HEK293 (cell line): ENCODE measurements around the gene SLC6A3.

Experiments
- CTCF ChIA-PET: fragments of 350-600 bp; formaldehyde crosslinking; extraction: SDS; loops from one replicate; lab custom pipeline; 2021; ENCODE audit warnings: antibody characterized with exemption; lab: Yijun Ruan, JAX
- POLR2A ChIA-PET: fragments of 300-600 bp; formaldehyde crosslinking; extraction: SDS; loops from one replicate; lab custom pipeline; 2020; ENCODE audit warnings: antibody characterized with exemption, inconsistent platforms; lab: Yijun Ruan, JAX
- H3K27ac ChIP-seq: fragments of 200-500 bp; sonication (Bioruptor generic); 2 replicates; pipeline ENCODE4 v1.5.1; 2014; ENCODE audit warnings: low read depth, low read length, control low read depth, inconsistent platforms; ENCODE audit errors: extremely low read depth
- H3K36me3 ChIP-seq, 2 experiments: fragments of 200-500 bp in 1 of 2; sonication (Bioruptor generic) in 1 of 2; 1 replicate in 1 of 2; 2 replicates in 1 of 2; pipeline ENCODE4 v1.5.1; 2014 to 2017; ENCODE audit warnings: inconsistent platforms in 2 of 2, low read length in 2 of 2; ENCODE audit not compliant: control insufficient read depth in 2 of 2, insufficient read depth in 1 of 2
- H3K4me1 ChIP-seq: fragments of 200-500 bp; sonication (Bioruptor generic); 2 replicates; pipeline ENCODE4 v1.5.1; 2014; ENCODE audit warnings: mild to moderate bottlenecking, low read length, inconsistent platforms; ENCODE audit not compliant: control insufficient read depth, insufficient read depth
- H3K4me3 ChIP-seq: 2 replicates; pipeline ENCODE4 v1.5.1; 2011; ENCODE audit warnings: low read depth, mild to moderate bottlenecking, control low read depth, low read length, moderate library complexity
- H3K9me3 ChIP-seq: fragments of 200-500 bp; sonication (Bioruptor generic); 2 replicates; pipeline ENCODE4 v1.5.1; 2014; ENCODE audit warnings: low read depth, low read length, inconsistent platforms; ENCODE audit not compliant: control insufficient read depth, insufficient read depth
- ZNF521 ChIP-seq: fragments of 450-650 bp; formaldehyde crosslinking; IDR thresholded peaks from 2 replicates; pipeline ENCODE4 v1.5.1; 2017; ENCODE audit warnings: missing biosample characterization, mild to moderate bottlenecking, missing genetic modification characterization
- TF ChIP-seq, protein P1 (sequence below): fragments of 450-650 bp; formaldehyde crosslinking; IDR thresholded peaks from 2 replicates; pipeline ENCODE4 v1.5.1; 2016; ENCODE audit warnings: missing biosample characterization, missing genetic modification characterization, borderline replicate concordance

The SLC6A3 gene

DNA sequence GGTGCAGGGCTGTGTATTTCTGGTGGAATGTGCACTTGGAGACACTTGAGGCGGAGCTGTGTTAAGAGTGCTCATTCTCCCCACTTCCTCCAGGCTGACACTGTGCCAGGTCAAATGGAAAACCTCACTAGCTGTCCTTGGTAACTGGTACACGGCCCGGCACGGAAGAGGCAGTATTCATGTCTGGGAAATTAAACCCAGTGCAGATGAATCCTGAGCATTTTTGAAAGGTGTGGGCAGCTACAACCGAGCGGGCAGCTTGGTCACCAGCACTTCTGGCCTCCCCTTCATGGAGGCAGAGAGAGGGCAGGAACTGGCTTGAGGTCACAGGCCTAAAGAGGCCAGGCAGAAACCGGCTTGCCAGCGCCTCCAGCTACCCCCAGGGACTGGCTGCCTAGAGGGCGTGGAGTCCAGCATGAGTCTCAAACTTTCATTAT, 101.9 kb downstream of the SLC6A3 start:
- POLR2A ChIA-PET = interaction anchor here (1.5 to 4.1 kb wide), 2 partner anchors 16 to 226 kb away, joined by 4 to 37 read pairs; no protein-coding TSS in a partner anchor
- Histone ChIP-seq H3K4me3 (peak overlapping the region; percentile 91), H3K9me3 (no peaks in the 10 kb centered on the region), H3K4me1 (peaks cover 7% of the 10 kb centered on the region; the same call in 1 of the 2 replicates), H3K36me3 (peaks cover 28 to 53% of the 10 kb centered on the region in 2 experiments), H3K27ac (no peak overlapping the region)
- CTCF ChIA-PET = interaction anchor here (0.5 to 1.1 kb wide), 3 partner anchors 169 to 322 kb away, joined by 3 to 4 read pairs (median 3); no protein-coding TSS in a partner anchor
- TF ChIP-seq, protein P1, sequence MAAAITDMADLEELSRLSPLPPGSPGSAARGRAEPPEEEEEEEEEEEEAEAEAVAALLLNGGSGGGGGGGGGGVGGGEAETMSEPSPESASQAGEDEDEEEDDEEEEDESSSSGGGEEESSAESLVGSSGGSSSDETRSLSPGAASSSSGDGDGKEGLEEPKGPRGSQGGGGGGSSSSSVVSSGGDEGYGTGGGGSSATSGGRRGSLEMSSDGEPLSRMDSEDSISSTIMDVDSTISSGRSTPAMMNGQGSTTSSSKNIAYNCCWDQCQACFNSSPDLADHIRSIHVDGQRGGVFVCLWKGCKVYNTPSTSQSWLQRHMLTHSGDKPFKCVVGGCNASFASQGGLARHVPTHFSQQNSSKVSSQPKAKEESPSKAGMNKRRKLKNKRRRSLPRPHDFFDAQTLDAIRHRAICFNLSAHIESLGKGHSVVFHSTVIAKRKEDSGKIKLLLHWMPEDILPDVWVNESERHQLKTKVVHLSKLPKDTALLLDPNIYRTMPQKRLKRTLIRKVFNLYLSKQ = no peak
- TF ChIP-seq ZNF521 (tag by site-specific recombination) = no peak
